ENCODE measurements around the gene PRDX2. TPM values are rescaled to one million over a fixed set of nuclear protein-coding genes. Genes with fewer than 3 reads are reported as not detected.
A peak's percentile ranks its signal among the peaks of the same experiment; 100 is the strongest.

Gene PRDX2
- total and polyA plus RNA-seq, 10 of the 15 experiments (the other 5 are each of a cell fraction or from before 2014, with no cell fraction given): 93.0 to 812 (median 344) TPM

GRCh38 chr19:12793290-12794195 lies 8.1 kb downstream of the PRDX2 start (continued):
- TF ChIP-seq, protein P1, sequence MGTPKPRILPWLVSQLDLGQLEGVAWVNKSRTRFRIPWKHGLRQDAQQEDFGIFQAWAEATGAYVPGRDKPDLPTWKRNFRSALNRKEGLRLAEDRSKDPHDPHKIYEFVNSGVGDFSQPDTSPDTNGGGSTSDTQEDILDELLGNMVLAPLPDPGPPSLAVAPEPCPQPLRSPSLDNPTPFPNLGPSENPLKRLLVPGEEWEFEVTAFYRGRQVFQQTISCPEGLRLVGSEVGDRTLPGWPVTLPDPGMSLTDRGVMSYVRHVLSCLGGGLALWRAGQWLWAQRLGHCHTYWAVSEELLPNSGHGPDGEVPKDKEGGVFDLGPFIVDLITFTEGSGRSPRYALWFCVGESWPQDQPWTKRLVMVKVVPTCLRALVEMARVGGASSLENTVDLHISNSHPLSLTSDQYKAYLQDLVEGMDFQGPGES (IDR thresholded peaks at IDR 0.05): no peak
- TF ChIP-seq ATF7 (IDR thresholded peaks at IDR 0.05; ENCODE audit: low read depth) (peak; percentile 25; the same call in 1 of the 2 replicates), ETV6 (conservative IDR thresholded peaks at IDR 0.05 in 1 of 2, IDR thresholded peaks at IDR 0.05 in 1 of 2; ENCODE audit: borderline replicate concordance in 1 of 2, low read depth in 1 of 2) (no peak), ZNF217 (IDR thresholded peaks at IDR 0.05) (peak; percentile 87; the same call in 1 of the 2 replicates), IRF5 (IDR thresholded peaks at IDR 0.05; ENCODE audit: borderline replicate concordance) (no peak), BCL11A (IDR thresholded peaks at IDR 0.05; ENCODE audit: low read depth, low read length) (peak; percentile 81), MEF2A (IDR thresholded peaks at IDR 0.05; ENCODE audit: insufficient read depth, low read depth, low read length) (no peak), ZNF384 (IDR thresholded peaks at IDR 0.05; ENCODE audit: borderline replicate concordance, low read depth, low read length) (peak; percentile 91), RELA (IDR thresholded peaks at IDR 0.05; ENCODE audit: borderline replicate concordance, partially characterized antibody) (peak; percentile 99), NR2C1 (IDR thresholded peaks at IDR 0.05) (no peak), HDAC2 (IDR thresholded peaks at IDR 0.05) (0 out of 2 replicates have a peak, but pooled peaks have one; percentile 46), SRF (IDR thresholded peaks at IDR 0.05; ENCODE audit: low read depth in 2 of 2, low read length in 2 of 2) (peak; percentile 100), BRCA1 (IDR thresholded peaks at IDR 0.05; ENCODE audit: low read depth, low read length) (0 out of 2 replicates have a peak, but pooled peaks have one; percentile 27), PKNOX1 (IDR thresholded peaks at IDR 0.05) (no peak; the same call in 1 of the 2 replicates), MYC (IDR thresholded peaks at IDR 0.05; ENCODE audit: insufficient read depth, insufficient read length, insufficient replicate concordance, low read length, severe bottlenecking) (peak; percentile 55), SIX5 (IDR thresholded peaks at IDR 0.05; ENCODE audit: low read depth, low read length, severe bottlenecking) (no peak), SPI1 (IDR thresholded peaks at IDR 0.05; ENCODE audit: borderline replicate concordance, insufficient read depth, low read depth, low read length) (no peak), YY1 (IDR thresholded peaks at IDR 0.05; ENCODE audit: low read depth, low read length) (0 out of 2 replicates have a peak, but pooled peaks have one; percentile 25), ZNF622 (IDR thresholded peaks at IDR 0.05) (no peak), IRF4 (IDR thresholded peaks at IDR 0.05; ENCODE audit: low read depth, low read length) (no peak), KLF5 (IDR thresholded peaks at IDR 0.05; ENCODE audit: partially characterized antibody) (peak; percentile 90), STAT1 (conservative IDR thresholded peaks at IDR 0.05) (no peak), WRNIP1 (IDR thresholded peaks at IDR 0.05; ENCODE audit: borderline replicate concordance, low read depth, low read length) (no peak)
- TF ChIP-seq, protein P2, sequence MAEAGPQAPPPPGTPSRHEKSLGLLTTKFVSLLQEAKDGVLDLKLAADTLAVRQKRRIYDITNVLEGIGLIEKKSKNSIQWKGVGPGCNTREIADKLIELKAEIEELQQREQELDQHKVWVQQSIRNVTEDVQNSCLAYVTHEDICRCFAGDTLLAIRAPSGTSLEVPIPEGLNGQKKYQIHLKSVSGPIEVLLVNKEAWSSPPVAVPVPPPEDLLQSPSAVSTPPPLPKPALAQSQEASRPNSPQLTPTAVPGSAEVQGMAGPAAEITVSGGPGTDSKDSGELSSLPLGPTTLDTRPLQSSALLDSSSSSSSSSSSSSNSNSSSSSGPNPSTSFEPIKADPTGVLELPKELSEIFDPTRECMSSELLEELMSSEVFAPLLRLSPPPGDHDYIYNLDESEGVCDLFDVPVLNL (IDR thresholded peaks at IDR 0.05; ENCODE audit: low read depth, low read length): peak; percentile 53; the same call in 1 of the 2 replicates

Data from GM12878 (cell line).